VCaP (cell line): ENCODE data around the gene CAMKMT.

ENCODE experiments used
- H3K27ac ChIP-seq: fragments of 450-650 bp; 2 replicates; pipeline ENCODE4 v1.5.1; 2017
- TF ChIP-seq, protein P1 (sequence below): fragments of 450-650 bp; conservative IDR thresholded peaks from 2 replicates; pipeline ENCODE4 v1.5.1; 2017; ENCODE audit warnings: mild to moderate bottlenecking, moderate library complexity

Gene CAMKMT

DNA sequence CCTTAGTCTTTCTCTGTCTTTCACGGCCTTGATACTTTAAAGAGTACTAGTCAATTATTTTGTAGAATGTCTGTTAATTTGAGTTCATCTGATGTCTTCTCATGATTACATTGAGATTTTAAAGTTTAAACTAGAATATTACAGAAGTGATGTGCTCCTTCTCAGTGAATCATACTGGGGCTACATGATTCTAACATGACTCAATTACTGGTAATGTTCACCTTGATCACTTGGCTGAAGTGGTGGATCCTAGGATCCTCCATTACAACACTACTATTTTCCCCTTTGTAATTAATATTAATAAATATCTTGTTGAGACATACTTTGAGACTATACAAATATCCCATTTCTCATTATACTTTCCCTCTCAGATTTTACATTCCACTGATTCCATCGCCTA lies 148.5 kb downstream of the CAMKMT start:
- TF ChIP-seq, protein P1, sequence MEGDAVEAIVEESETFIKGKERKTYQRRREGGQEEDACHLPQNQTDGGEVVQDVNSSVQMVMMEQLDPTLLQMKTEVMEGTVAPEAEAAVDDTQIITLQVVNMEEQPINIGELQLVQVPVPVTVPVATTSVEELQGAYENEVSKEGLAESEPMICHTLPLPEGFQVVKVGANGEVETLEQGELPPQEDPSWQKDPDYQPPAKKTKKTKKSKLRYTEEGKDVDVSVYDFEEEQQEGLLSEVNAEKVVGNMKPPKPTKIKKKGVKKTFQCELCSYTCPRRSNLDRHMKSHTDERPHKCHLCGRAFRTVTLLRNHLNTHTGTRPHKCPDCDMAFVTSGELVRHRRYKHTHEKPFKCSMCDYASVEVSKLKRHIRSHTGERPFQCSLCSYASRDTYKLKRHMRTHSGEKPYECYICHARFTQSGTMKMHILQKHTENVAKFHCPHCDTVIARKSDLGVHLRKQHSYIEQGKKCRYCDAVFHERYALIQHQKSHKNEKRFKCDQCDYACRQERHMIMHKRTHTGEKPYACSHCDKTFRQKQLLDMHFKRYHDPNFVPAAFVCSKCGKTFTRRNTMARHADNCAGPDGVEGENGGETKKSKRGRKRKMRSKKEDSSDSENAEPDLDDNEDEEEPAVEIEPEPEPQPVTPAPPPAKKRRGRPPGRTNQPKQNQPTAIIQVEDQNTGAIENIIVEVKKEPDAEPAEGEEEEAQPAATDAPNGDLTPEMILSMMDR, result no peak

DNA sequence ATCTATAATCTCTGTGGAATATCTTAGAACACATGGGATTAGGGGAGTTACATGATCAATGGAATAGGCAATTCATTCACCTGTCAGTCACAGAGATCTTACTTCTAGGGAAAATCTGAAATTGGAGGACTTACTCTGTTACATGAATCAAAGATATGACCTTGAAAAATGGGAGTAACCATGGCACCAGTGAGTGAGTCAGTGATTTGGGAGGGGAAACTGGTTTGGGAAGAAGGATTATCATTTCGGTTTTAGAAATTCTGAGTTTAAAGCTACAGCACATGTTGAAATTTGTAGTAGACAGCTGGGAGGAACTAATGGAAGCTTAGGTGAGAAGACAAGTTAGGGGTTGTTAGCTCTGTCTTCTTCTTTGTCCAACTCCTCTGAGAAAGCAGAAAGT lies 153.7 kb downstream of the CAMKMT start:
- H3K27ac ChIP-seq, result no peak overlapping the region
- TF ChIP-seq, protein P1, result no peak

More for the DNA sequence above, 148.5 kb downstream of the CAMKMT start:
- no peak overlapping the region for H3K27ac ChIP-seq

DNA sequence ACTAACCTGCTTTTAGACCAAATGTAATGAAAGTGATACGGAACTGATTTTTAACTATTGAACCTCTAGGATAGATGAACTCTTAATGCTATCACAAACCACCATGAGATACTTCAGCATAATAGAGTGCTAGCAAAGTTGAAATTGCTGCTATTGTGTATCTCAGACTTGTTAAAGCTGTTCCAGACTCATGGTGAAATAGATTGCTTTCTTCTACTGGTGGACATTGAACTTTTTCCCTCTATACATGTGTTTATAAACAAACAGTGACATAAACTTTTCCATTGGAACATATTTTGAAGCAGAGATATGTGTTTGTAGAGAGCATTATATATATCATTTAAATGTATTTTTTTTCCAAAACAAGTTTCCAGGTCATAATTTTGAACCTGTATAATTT lies 157.3 kb downstream of the CAMKMT start:
- TF ChIP-seq, protein P1, result no peak
- no peak overlapping the region for H3K27ac ChIP-seq

DNA sequence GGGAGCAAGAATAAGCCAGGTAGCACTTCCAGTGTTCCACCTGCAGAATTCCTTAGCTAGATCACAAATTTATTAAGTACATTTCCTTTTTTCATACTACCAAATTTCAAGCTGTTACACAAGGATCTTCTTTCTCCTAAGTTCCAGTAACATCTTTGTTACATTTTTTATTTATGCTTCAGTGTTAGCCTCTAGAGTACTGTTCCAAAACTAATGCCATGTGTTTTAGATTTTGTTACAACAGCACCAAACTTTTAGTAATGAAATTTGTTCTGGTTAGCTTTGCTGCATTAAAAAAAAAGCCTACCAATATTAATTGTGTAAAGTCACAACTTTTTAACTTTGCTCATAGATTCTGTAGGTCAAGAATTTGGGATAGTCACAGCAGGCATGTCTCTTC lies 161.1 kb downstream of the CAMKMT start:
- H3K27ac ChIP-seq, result no peak overlapping the region
- TF ChIP-seq, protein P1, result no peak

DNA sequence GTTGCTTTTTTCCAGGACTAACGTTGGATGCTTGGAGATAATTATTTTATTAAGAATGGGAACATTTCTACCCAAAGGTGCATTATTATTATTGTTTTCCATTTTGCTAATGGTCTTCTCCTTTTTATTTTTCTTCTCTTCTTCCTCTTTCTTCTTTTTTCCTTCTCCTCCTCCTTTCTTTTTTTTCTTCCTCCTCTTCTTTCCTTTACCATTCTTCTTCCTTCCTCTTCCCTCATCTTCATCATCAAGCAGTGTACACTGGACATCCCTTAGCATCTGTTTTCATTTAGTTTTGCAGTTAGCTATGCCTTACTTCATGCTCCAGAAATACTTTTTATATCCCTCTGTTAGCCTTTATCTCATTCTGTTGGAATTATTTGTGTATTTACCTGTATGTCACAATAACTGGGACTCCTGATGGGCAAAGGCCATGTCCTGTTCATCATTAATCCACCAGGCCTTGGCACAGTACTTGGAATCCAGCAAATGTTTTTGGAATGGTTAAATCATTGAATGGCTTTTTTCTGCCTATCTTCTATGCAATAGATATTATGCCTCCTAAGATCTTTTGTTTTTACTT lies 162.7 kb downstream of the CAMKMT start:
- TF ChIP-seq, protein P1, result no peak
- H3K27ac ChIP-seq, result no peak overlapping the region

DNA sequence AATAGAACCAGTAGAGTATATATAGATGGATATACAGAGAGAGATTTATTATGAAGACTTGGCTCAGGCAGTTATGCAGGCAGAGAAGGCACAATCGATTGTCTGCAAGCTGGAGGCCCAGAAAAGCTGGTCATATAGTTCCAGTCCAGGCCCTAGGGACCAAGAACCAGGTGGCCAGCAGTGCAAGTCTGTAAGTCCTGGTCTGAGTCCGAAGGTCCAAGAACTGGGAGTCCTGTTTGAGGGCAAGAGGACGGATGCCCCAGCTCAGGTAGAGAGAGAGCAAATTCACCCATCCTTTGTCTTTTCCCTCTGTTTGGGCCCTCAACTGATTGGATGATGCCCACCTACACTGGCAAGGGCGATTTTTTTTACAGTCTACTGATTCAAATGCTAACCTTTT lies 164.6 kb downstream of the CAMKMT start:
- no peak overlapping the region for H3K27ac ChIP-seq
- TF ChIP-seq, protein P1, result no peak

DNA sequence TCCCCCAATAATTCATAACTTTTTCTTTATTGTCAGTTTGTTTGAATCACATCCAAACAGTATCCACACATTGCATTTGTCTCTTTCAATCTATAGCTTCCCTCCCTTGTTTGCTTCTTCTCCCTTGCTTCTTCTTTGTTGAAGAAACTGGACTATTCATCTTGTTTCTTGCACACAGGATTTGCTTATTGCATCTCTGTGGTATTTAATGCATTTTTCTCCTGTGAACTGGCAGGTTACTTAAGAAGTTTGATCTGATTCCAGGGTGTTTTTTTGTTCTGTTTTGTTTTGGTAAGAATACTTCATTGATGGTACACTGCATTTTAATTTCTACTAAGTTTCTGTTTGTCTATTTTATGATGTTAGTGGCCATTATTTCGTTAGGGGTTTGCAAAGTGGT lies 166.8 kb downstream of the CAMKMT start:
- TF ChIP-seq, protein P1, result no peak
- H3K27ac ChIP-seq, result no peak overlapping the region
